Thymus (tissue), 11 donors: ENCODE measurements around the gene ZDHHC14. TPM values are rescaled to one million over a fixed set of nuclear protein-coding genes. Genes with fewer than 3 reads are reported as not detected.
"Not testable (repeated sequence)": the region's sequence is repeated elsewhere in the genome, so short reads cannot be mapped to it uniquely, and the experiment has no call there.

Experiments used
- DNase-seq, 9 donors: peaks; one replicate each; pipeline ENCODE4 v3.0.0-alpha.2; 2013; ENCODE audit warnings: low spot score in 9 of 9, low read depth in 6 of 9, missing footprints in 1 of 9
- H3K27ac ChIP-seq, 2 donors: one replicate each; pipeline ENCODE4 v1.5.1; 2013; ENCODE audit warnings: control low read depth in 1 of 2, low read depth in 1 of 2, low read length in 1 of 2, mild to moderate bottlenecking in 1 of 2, moderate library complexity in 1 of 2
- H3K27me3 ChIP-seq, 2 donors: one replicate each; pipeline ENCODE4 v1.5.1; 2013; ENCODE audit warnings: low read length in 1 of 2; ENCODE audit not compliant: control insufficient read depth in 2 of 2, insufficient read depth in 1 of 2
- H3K36me3 ChIP-seq, 2 donors: one replicate each; pipeline ENCODE4 v1.5.1; 2013; ENCODE audit warnings: low read length in 1 of 2, mild to moderate bottlenecking in 1 of 2, moderate library complexity in 1 of 2; ENCODE audit not compliant: control insufficient read depth in 2 of 2, insufficient read depth in 2 of 2
- H3K4me1 ChIP-seq, 2 donors: one replicate each; pipeline ENCODE4 v1.5.1; 2013; ENCODE audit warnings: low read length in 2 of 2; ENCODE audit not compliant: control insufficient read depth in 2 of 2, insufficient read depth in 2 of 2
- H3K4me3 ChIP-seq, 2 donors: one replicate each; pipeline ENCODE4 v1.5.1; 2013; ENCODE audit warnings: low read length in 2 of 2, control low read depth in 1 of 2, mild to moderate bottlenecking in 1 of 2
- H3K9me3 ChIP-seq, 2 donors: one replicate each; pipeline ENCODE4 v1.5.1; 2013; ENCODE audit warnings: low read length in 1 of 2, mild to moderate bottlenecking in 1 of 2; ENCODE audit not compliant: control insufficient read depth in 2 of 2, insufficient read depth in 1 of 2
- WGBS: extraction: QIAGEN DNeasy Blood & Tissue Kit; methylation state at CpG from one replicate; pipeline ENCODE4 v1.1.7; 2013; 5-methylcytosine and 5-hydroxymethylcytosine counted together
- polyA plus RNA-seq: library from polyadenylated mRNA; stranded (reverse); fragments of 200-250 nt; gene quantifications from one replicate; pipeline ENCODE4 v1.2.3, GENCODE V29; 2013
- total RNA-seq: library from RNA; stranded (reverse); fragments of 120-200 nt; gene quantifications from one replicate; pipeline ENCODE4 v1.2.4, GENCODE V29; 2013
- donor health status: healthy.

The ZDHHC14 gene
- total and polyA plus RNA-seq, 2 donors, result 3.4 to 7.5 TPM

DNA sequence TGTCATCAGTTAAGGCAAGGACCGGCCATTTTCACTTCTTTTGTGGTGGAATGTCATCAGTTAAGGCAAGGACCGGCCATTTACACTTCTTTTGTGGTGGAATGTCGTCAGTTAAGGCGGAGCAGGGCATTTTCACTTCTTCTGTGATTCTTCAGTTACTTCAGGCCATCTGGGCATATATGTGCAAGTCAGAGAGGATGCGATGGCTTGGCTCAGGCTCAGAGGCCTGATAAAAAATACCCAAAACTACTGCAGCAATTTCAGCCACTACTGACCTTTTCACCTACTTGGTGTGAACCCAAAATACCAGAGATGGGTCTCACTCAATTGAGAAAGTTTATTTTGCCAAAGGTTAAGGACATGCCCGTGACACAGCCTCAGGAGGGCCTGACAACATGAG is 325.4 kb downstream of the ZDHHC14 start:
- 89% methylated on average over 6 of the region's 6 CpGs for WGBS

DNA sequence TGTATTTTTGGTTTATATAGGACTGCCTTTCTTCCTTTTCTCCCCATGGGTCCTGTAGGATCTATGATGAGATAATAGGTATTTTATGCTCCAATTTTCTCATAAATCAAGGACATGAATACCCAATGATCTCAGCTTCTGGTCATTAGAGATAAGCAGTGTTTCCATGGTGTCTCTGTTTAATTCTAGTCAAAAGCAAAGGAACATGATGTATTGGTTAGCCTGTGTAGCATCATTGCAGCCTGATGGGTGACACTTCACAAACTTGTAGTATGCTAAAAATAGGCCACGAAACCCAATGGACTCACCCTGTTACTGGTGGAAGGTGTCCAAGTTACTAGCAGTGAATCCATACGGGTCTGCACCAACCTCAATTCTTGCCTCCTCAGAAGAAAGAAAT is 325.9 kb downstream of the ZDHHC14 start:
- Histone ChIP-seq H3K27ac (no peak overlapping the region), H3K4me1 (no peaks in the 10 kb centered on the region), H3K27me3 (no peaks in the 10 kb centered on the region), H3K36me3 (no peaks in the 10 kb centered on the region), H3K9me3 (no peaks in the 10 kb centered on the region), H3K4me3 (no peak overlapping the region)
- WGBS, result 99% methylated on average over 2 of the region's 2 CpGs
- no peak for DNase-seq

More for the DNA sequence above, 325.4 kb downstream of the ZDHHC14 start:
- not testable (repeated sequence) for H3K36me3 ChIP-seq, H3K27ac ChIP-seq, DNase-seq, H3K9me3 ChIP-seq, H3K4me3 ChIP-seq, H3K4me1 ChIP-seq, H3K27me3 ChIP-seq

DNA sequence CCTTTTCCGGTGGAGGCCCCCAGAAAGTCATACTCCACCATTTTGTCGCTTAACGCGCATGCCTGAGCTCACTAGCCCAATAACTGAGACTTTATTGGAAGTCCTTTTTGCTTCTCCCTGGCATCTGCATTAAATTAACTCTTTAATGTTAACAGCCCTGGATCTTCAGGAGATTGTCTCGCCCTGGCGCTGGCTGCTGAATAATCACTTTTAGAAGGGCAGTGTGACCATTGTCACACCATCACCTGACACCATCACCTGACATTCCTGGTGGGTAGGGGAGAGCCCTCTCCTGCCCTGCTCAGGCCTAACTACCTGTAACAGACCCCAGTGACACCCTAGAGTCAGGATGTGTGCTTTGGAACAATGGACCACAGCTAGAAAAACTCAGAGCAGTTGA is 326.6 kb downstream of the ZDHHC14 start:
- H3K4me3 ChIP-seq, result no peak overlapping the region
- no peak overlapping the region for H3K27ac ChIP-seq
- no peaks in the 10 kb centered on the region for H3K9me3 ChIP-seq
- H3K4me1 ChIP-seq, result no peaks in the 10 kb centered on the region
- DNase-seq, result no peak
- no peaks in the 10 kb centered on the region for H3K27me3 ChIP-seq
- H3K36me3 ChIP-seq, result no peaks in the 10 kb centered on the region
- WGBS, result 76% methylated on average over 6 of the region's 6 CpGs

DNA sequence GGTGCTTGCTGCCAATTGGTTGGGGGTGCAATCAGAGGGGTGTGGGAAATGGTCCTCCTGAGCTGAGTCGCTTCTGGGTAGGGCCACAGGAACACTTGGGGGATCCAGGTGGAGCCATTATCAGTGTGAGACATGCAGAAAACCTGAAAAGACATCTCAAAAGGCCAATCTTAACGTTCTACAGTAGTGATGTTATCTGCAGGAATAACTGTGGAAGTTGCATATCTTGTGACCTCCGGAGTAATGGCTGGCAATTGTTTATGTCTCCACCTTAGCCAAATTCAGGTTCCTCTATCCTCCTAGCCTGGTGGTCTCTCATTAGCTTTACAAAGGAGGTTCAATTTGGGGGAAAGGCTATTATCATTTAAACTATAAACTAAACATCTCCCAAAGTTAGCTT is 327.2 kb downstream of the ZDHHC14 start:
- 92% methylated on average over 3 of the region's 3 CpGs for WGBS
- no peak overlapping the region for H3K4me3 ChIP-seq

DNA sequence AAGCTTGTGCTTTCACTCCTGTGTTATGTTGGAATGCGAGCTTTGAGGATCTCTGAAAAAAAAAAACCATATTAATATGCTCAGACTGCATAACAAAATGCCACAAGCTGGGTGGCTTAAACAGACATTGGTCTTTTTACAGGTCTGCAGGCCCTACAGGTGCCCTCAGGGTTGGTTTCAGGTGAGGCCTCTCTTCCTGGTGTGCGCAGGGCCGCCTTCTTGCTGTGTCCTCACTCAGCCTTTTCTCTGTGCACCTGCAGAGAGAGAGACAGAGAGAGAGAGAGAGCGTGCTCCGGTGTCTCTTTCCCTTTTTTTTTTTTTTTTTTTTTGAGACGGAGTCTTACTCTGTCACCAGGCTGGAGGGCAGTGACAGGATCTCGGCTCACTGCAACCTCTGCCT is 327.9 kb downstream of the ZDHHC14 start:
- H3K27me3 ChIP-seq, result no peaks in the 10 kb centered on the region
- 91% methylated on average over 7 of the region's 7 CpGs for WGBS
- DNase-seq, result no peak
- no peak overlapping the region for H3K27ac ChIP-seq
- no peak overlapping the region for H3K4me3 ChIP-seq
- H3K36me3 ChIP-seq, result no peaks in the 10 kb centered on the region
- H3K9me3 ChIP-seq, result no peaks in the 10 kb centered on the region
- H3K4me1 ChIP-seq, result no peaks in the 10 kb centered on the region

More for the DNA sequence above, 327.2 kb downstream of the ZDHHC14 start:
- H3K9me3 ChIP-seq, result no peaks in the 10 kb centered on the region
- H3K27ac ChIP-seq, result no peak overlapping the region
- no peaks in the 10 kb centered on the region for H3K36me3 ChIP-seq
- no peaks in the 10 kb centered on the region for H3K27me3 ChIP-seq
- no peak for DNase-seq
- H3K4me1 ChIP-seq, result no peaks in the 10 kb centered on the region

DNA sequence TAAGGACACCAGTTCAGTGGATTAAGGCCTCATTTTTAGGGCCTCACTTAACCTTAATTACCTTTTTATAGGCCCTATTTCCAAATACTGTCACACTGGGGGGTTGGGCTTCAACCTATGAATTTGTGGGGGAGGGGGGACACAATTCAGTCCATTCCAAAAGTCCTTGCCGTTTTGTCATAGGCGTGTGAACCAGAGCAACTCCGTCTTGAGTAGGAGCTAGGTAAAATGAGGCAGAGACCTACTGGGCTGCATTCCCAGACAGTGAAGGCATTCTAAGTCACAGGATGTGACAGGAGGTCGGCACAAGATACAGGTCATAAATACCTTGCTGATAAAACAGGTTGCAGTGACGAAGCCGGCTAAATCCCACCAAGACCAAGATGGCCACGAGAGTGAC is 328.6 kb downstream of the ZDHHC14 start:
- DNase-seq, result no peak
- H3K27ac ChIP-seq, result no peak overlapping the region
- 85% methylated on average over 7 of the region's 7 CpGs for WGBS
- no peaks in the 10 kb centered on the region for H3K9me3 ChIP-seq
- H3K4me3 ChIP-seq, result no peak overlapping the region
- no peaks in the 10 kb centered on the region for H3K27me3 ChIP-seq
- no peaks in the 10 kb centered on the region for H3K4me1 ChIP-seq
- H3K36me3 ChIP-seq, result no peaks in the 10 kb centered on the region

DNA sequence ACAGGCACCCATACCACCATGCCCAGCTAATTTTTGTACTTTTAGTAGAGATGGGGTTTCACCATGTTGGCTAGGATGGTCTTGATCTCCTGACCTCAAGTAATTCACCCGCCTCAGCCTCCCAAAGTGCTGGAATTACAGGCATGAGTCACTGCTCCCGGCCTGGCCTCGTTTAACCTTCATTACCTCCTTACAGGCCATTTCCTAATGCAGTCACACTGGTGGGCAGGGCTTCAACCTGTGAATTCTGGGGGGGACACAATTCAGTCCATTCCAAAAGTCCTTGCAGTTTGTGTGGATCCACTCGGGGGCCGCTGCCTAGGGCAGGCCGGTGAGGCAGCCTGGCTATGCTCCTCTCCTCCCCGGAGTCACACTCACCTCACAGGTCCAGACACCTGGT is 329.6 kb downstream of the ZDHHC14 start:
- DNase-seq, result no peak
- no peaks in the 10 kb centered on the region for H3K27me3 ChIP-seq
- H3K4me1 ChIP-seq, result no peaks in the 10 kb centered on the region
- no peak overlapping the region for H3K4me3 ChIP-seq
- no peaks in the 10 kb centered on the region for H3K9me3 ChIP-seq
- no peaks in the 10 kb centered on the region for H3K36me3 ChIP-seq
- H3K27ac ChIP-seq, result no peak overlapping the region
- WGBS, result 92% methylated on average over 7 of the region's 7 CpGs

DNA sequence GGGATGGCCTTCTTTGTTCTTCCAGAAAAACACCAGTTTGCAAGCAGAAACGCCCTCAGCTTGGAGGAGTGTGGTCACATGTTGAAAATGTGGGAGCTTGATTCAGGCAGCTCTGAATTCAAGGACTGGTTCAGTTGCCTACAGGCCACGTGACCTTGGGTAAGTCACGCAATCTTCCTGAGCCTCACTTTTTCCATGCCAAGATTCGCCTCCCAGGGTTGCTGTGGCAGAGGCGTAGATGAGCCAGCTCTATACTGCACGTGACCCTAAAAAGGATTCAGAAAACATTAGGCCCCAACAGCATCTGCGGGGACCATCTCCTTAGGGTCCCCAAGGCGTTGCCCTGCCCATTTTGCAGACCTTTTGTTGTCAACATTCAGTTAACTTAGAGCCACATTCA is 330.1 kb downstream of the ZDHHC14 start:
- no peaks in the 10 kb centered on the region for H3K36me3 ChIP-seq
- WGBS, result 98% methylated on average over 8 of the region's 8 CpGs
- no peak overlapping the region for H3K4me3 ChIP-seq
- no peaks in the 10 kb centered on the region for H3K4me1 ChIP-seq
- DNase-seq, result no peak
- peaks cover 3% of the 10 kb centered on the region in 2 donors for H3K27me3 ChIP-seq
- no peak overlapping the region for H3K27ac ChIP-seq
- H3K9me3 ChIP-seq, result no peaks in the 10 kb centered on the region

DNA sequence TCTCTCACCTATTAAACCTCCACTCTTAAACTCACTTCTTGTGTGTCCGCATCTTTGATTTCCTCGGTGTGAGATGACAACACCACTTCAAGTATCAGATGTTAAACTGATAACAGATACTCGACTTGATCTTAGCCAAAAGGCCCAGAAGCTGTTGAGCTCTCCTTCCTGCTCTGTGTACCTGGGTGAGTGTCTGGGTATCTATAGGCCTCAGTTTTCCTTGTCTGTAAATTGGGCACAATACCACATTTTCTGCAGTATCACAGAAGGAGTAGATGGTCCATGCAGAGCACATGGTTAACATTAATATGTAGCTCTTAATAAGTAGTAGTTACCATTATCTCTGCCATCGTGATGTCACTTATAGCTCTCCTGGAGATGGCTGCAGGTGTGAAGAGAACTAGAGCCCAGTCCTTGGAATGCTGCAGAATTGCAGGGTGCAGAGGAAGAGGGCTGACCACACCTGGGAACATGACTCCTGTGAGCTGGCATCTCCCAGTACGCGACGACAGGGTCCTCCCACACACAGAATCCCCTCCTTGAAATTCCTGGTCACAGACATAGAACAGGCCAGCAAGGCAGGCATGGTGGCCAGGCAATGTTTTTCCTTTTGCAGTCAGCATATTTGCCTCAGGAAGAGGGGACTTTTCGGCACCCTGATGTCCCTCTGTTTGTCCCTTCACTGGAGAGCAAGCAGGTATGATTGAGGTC is 331.8 kb downstream of the ZDHHC14 start:
- H3K4me3 ChIP-seq, result no peak overlapping the region
- WGBS, result 96% methylated on average over 8 of the region's 8 CpGs
- peaks cover 0 to 3% of the 10 kb centered on the region in 2 donors for H3K4me1 ChIP-seq
- peaks cover 3% of the 10 kb centered on the region in 2 donors for H3K27me3 ChIP-seq
- H3K27ac ChIP-seq, result no peak overlapping the region
- no peaks in the 10 kb centered on the region for H3K36me3 ChIP-seq
- no peaks in the 10 kb centered on the region for H3K9me3 ChIP-seq
- no peak for DNase-seq
